ENCODE measurements around the gene FITM1. TPM values are rescaled to one million over a fixed set of nuclear protein-coding genes. Genes with fewer than 3 reads are reported as not detected.

The FITM1 gene
- total RNA-seq, 1 experiment from 2014 or later: 0.46 TPM

- intact Hi-C loops (cut with micrococcal nuclease; ENCODE audit: unreplicated experiment) (no loop called here), in situ Hi-C loops (cut with HindIII; ENCODE audit: low pct_unique_long_range_greater_than_20kb, low sequenced_read_pairs) (no loop called here)
- TF ChIP-seq REST (IDR thresholded peaks at IDR 0.05; ENCODE audit: insufficient read depth in 1 of 2, low read depth in 2 of 2, low read length in 1 of 2) (no peak), POLR2AphosphoS5 (IDR thresholded peaks at IDR 0.05; ENCODE audit: low read depth, low read length) (no peak), TCF7L2 (IDR thresholded peaks at IDR 0.05; ENCODE audit: low read depth, low read length) (no peak), SIN3A (IDR thresholded peaks at IDR 0.05; ENCODE audit: borderline replicate concordance, insufficient read depth, low read depth, low read length) (no peak), CTCF (IDR thresholded peaks at IDR 0.05) (no peak)
- Histone ChIP-seq H3K9me3 (ENCODE audit: control insufficient read depth, insufficient read depth, low read depth, low read length) (no peaks in the 10 kb centered on the region), H3K27me3 (ENCODE audit: control insufficient read depth, insufficient read depth, low read length) (no peaks in the 10 kb centered on the region), H3K36me3 (ENCODE audit: control insufficient read depth, insufficient read depth, low read length) (no peaks in the 10 kb centered on the region; the same call in none of the 2 replicates), H3K4me1 (ENCODE audit: control insufficient read depth, insufficient read depth, low read length) (no peaks in the 10 kb centered on the region), H3K27ac (ENCODE audit: low read length) (no peak overlapping the region), H3K4me3 (ENCODE audit: low read depth in 2 of 2, low read length in 2 of 2) (no peak overlapping the region)
- POLR2A ChIA-PET: no interaction called here
- ATAC-seq (no peak), DNase-seq (ENCODE audit: low read depth, low spot score) (no peak)
- no TSS peak for BruUV-seq (replicated peaks)
- CTCF ChIA-PET: no interaction called here
These were observed 37.1 kb downstream of the FITM1 start for GRCh38 chr14:24167469-24168114.

- Histone ChIP-seq H3K27ac (ENCODE audit: low read length) (no peak within 1 kb of the TSS), H3K27me3 (ENCODE audit: control insufficient read depth, insufficient read depth, low read length) (no peaks in the 10 kb centered on the region), H3K36me3 (ENCODE audit: control insufficient read depth, insufficient read depth, low read length) (no peaks in the 10 kb centered on the region), H3K4me1 (ENCODE audit: control insufficient read depth, insufficient read depth, low read length) (no peaks in the 10 kb centered on the region), H3K9me3 (ENCODE audit: control insufficient read depth, insufficient read depth, low read depth, low read length) (no peaks in the 10 kb centered on the region), H3K4me3 (ENCODE audit: low read depth in 2 of 2, low read length in 2 of 2) (peak within 1 kb of the TSS in 1 of 2 experiments; percentile 16; a peak in 1 of 4 replicates)
- in situ Hi-C loops (cut with HindIII; ENCODE audit: low pct_unique_long_range_greater_than_20kb, low sequenced_read_pairs): no loop called here
- DNase-seq (ENCODE audit: low read depth, low spot score) (no peak), ATAC-seq (no peak)
- ChIA-PET CTCF (no interaction called here), POLR2A (no interaction called here)
- no TSS peak for BruUV-seq (replicated peaks)
- intact Hi-C loops (cut with micrococcal nuclease; ENCODE audit: unreplicated experiment): no loop called here
- TF ChIP-seq POLR2AphosphoS5 (IDR thresholded peaks at IDR 0.05; ENCODE audit: low read depth, low read length) (no peak), REST (IDR thresholded peaks at IDR 0.05; ENCODE audit: insufficient read depth in 1 of 2, low read depth in 2 of 2, low read length in 1 of 2) (no peak), SIN3A (IDR thresholded peaks at IDR 0.05; ENCODE audit: borderline replicate concordance, insufficient read depth, low read depth, low read length) (no peak), CTCF (IDR thresholded peaks at IDR 0.05) (no peak), TCF7L2 (IDR thresholded peaks at IDR 0.05; ENCODE audit: low read depth, low read length) (no peak)
These were observed 41.2 kb downstream of the FITM1 start, which contains the start of gene REC8 for GRCh38 chr14:24171422-24172260. Gene REC8 (plus strand): TSS chr14:24172080. CDS start chr14:24172553, 473 bp downstream.

All from Panc1 (cell line).